H1 (cell line): ENCODE results near the gene GCGR. TPM values are rescaled to one million over a fixed set of nuclear protein-coding genes. Genes with fewer than 3 reads are reported as not detected.

Experiments used
- CTCF ChIA-PET: fragments of 300-600 bp; sonication (Branson Sonifier 250); formaldehyde crosslinking; loops from one replicate; lab custom pipeline; 2021; ENCODE audit not compliant: partially characterized antibody; lab: Charles Lee
- POLR2A ChIA-PET: fragments of 300-600 bp; sonication (Branson Sonifier 250); formaldehyde crosslinking; loops from one replicate; lab custom pipeline; 2021; ENCODE audit warnings: inconsistent platforms; ENCODE audit not compliant: partially characterized antibody; lab: Charles Lee
- DNase-seq, 2 experiments: peaks; one replicate each; pipeline versions ENCODE4 v3.0.0 to v3.0.0-alpha.2; 2010 to 2022; ENCODE audit warnings: low spot score in 2 of 2, low read depth in 1 of 2, mixed read lengths in 1 of 2
- FAIRE-seq: peaks from 2 replicates; lab custom pipeline; 2011; peaks lifted over from hg19 to GRCh38; lab: Jason Lieb, UNC
- H2AFZ ChIP-seq: 2 replicates; pipeline ENCODE4 v1.8.1; 2012; ENCODE audit warnings: low read length, inconsistent platforms
- H2AK5ac ChIP-seq: 2 replicates; pipeline ENCODE4 v1.6.1; 2013; ENCODE audit warnings: low read depth, low read length
- H2BK120ac ChIP-seq: replicated peaks from 2 replicates; pipeline ENCODE3; 2013; ENCODE audit warnings: low read depth, low read length, inconsistent platforms
- H2BK12ac ChIP-seq: 2 replicates; pipeline ENCODE4 v1.6.1; 2013; ENCODE audit warnings: low read depth, low read length
- H2BK15ac ChIP-seq: 2 replicates; pipeline ENCODE4 v1.6.1; 2013; ENCODE audit warnings: low read length
- H2BK20ac ChIP-seq: 2 replicates; pipeline ENCODE4 v1.6.1; 2013; ENCODE audit warnings: low read length
- H2BK5ac ChIP-seq: 2 replicates; pipeline ENCODE4 v1.6.1; 2013; ENCODE audit warnings: low read depth, low read length
- H3K14ac ChIP-seq: 2 replicates; pipeline ENCODE4 v1.6.1; 2013; ENCODE audit warnings: inconsistent platforms; ENCODE audit not compliant: insufficient read length
- H3K18ac ChIP-seq: 2 replicates; pipeline ENCODE4 v1.6.1; 2013; ENCODE audit warnings: low read length; ENCODE audit errors: extremely low read depth
- H3K23ac ChIP-seq: 2 replicates; pipeline ENCODE4 v1.6.1; 2013; ENCODE audit warnings: inconsistent platforms; ENCODE audit not compliant: insufficient read length
- H3K23me2 ChIP-seq: 2 replicates; pipeline ENCODE4 v1.6.1; 2013; ENCODE audit warnings: low read depth, low read length
- H3K27ac ChIP-seq: 2 replicates; pipeline ENCODE4 v1.6.1; 2011; ENCODE audit warnings: low read depth, low read length, inconsistent platforms
- H3K27me3 ChIP-seq, 4 experiments: replicated peaks in 1 of 4; 1 replicate in 1 of 4; 2 replicates in 3 of 4; pipeline versions ENCODE4 v1.6.1 to v1.8.1; 2011 to 2013; ENCODE audit warnings: low read length in 3 of 4, mild to moderate bottlenecking in 3 of 4, inconsistent platforms in 2 of 4, mixed read lengths in 2 of 4, moderate library complexity in 1 of 4; ENCODE audit not compliant: control insufficient read depth in 3 of 4, insufficient read depth in 3 of 4; ENCODE audit errors: extremely low read depth in 1 of 4
- H3K36me3 ChIP-seq, 4 experiments: 2 replicates each; pipeline versions ENCODE4 v1.6.1 to v1.8.1; 2011 to 2013; ENCODE audit warnings: mild to moderate bottlenecking in 4 of 4, low read length in 3 of 4, moderate library complexity in 2 of 4, control low read depth in 1 of 4, inconsistent platforms in 1 of 4; ENCODE audit not compliant: insufficient read depth in 4 of 4, control insufficient read depth in 2 of 4
- H3K4ac ChIP-seq: replicated peaks from 2 replicates; pipeline ENCODE3; 2013; ENCODE audit warnings: low read length, low read depth, mixed read lengths, inconsistent platforms; ENCODE audit not compliant: insufficient read length
- H3K4me1 ChIP-seq, 4 experiments: replicated peaks in 1 of 4; 1 replicate in 1 of 4; 2 replicates in 3 of 4; pipeline versions ENCODE4 v1.6.1 to v1.8.1; 2011 to 2013; ENCODE audit warnings: low read length in 3 of 4, inconsistent platforms in 2 of 4, mixed read lengths in 1 of 4; ENCODE audit not compliant: insufficient read depth in 4 of 4, control insufficient read depth in 3 of 4
- H3K4me2 ChIP-seq, 2 experiments: 2 replicates each; pipeline versions ENCODE4 v1.6.1 to v1.8.1; 2011 to 2013; ENCODE audit warnings: low read depth in 2 of 2, low read length in 2 of 2, control low read depth in 1 of 2, inconsistent platforms in 1 of 2, mild to moderate bottlenecking in 1 of 2; ENCODE audit not compliant: insufficient read depth in 1 of 2
- H3K4me3 ChIP-seq, 4 experiments: fragments of 200-600, 300-600 bp in 1 of 4; sonication (generic), shearing (Covaris generic), sonication (Bioruptor Twin) in 1 of 4; 2 replicates each; pipeline versions ENCODE4 v1.5.1 to v1.8.1; 2011 to 2016; ENCODE audit warnings: low read length in 4 of 4, low read depth in 3 of 4, control low read depth in 2 of 4, inconsistent platforms in 2 of 4, mild to moderate bottlenecking in 2 of 4, mixed read lengths in 1 of 4, moderate library complexity in 1 of 4; ENCODE audit not compliant: insufficient read depth in 2 of 4; ENCODE audit errors: extremely low read depth in 1 of 4
- H3K56ac ChIP-seq: replicated peaks from 2 replicates; pipeline ENCODE3; 2013; ENCODE audit warnings: low read depth, mild to moderate bottlenecking, mixed read lengths, low read length, inconsistent platforms; ENCODE audit not compliant: insufficient read length
- H3K79me1 ChIP-seq: 2 replicates; pipeline ENCODE4 v1.6.1; 2013; ENCODE audit warnings: low read depth, low read length, control low read depth
- H3K79me2 ChIP-seq, 2 experiments: 2 replicates each; pipeline versions ENCODE4 v1.6.1 to v1.8.1; 2012 to 2013; ENCODE audit warnings: low read length in 2 of 2, mild to moderate bottlenecking in 2 of 2, inconsistent platforms in 1 of 2; ENCODE audit not compliant: insufficient read depth in 2 of 2, control insufficient read depth in 1 of 2
- H3K9ac ChIP-seq, 4 experiments: replicated peaks in 1 of 4; 1 replicate in 1 of 4; 2 replicates in 3 of 4; pipeline versions ENCODE4 v1.6.1 to v1.8.1; 2011 to 2013; ENCODE audit warnings: low read depth in 3 of 4, low read length in 3 of 4, control low read depth in 2 of 4, mild to moderate bottlenecking in 2 of 4, moderate library complexity in 2 of 4, inconsistent platforms in 1 of 4; ENCODE audit errors: extremely low read depth in 1 of 4
- H3K9me3 ChIP-seq, 2 experiments: 2 replicates each; pipeline versions ENCODE4 v1.6.1 to v1.8.1; 2012 to 2013; ENCODE audit warnings: mild to moderate bottlenecking in 2 of 2, moderate library complexity in 2 of 2, control low read depth in 1 of 2, inconsistent platforms in 1 of 2, low read depth in 1 of 2, low read length in 1 of 2, mixed read lengths in 1 of 2; ENCODE audit not compliant: insufficient read depth in 2 of 2
- H4K20me1 ChIP-seq, 2 experiments: replicated peaks in 1 of 2; 2 replicates each; pipeline versions ENCODE3 to v1.8.1; 2011 to 2013; ENCODE audit warnings: inconsistent platforms in 2 of 2, low read length in 2 of 2, mild to moderate bottlenecking in 1 of 2; ENCODE audit not compliant: insufficient read depth in 2 of 2, control insufficient read depth in 1 of 2
- H4K5ac ChIP-seq: 2 replicates; pipeline ENCODE4 v1.6.1; 2013; ENCODE audit warnings: low read length, low read depth, mixed read lengths, inconsistent platforms; ENCODE audit not compliant: insufficient read length
- H4K8ac ChIP-seq: 2 replicates; pipeline ENCODE4 v1.8.0; 2013; ENCODE audit warnings: mild to moderate bottlenecking, moderate library complexity, low read length, inconsistent platforms; ENCODE audit not compliant: insufficient read depth; ENCODE audit errors: extremely low read depth
- H4K91ac ChIP-seq: replicated peaks from 2 replicates; pipeline ENCODE3; 2013; ENCODE audit warnings: low read length, mixed read lengths, inconsistent platforms; ENCODE audit not compliant: insufficient read length
- CBX5 ChIP-seq: fragments of 300-800, 300-1000 bp; sonication (generic); IDR thresholded peaks from 2 replicates; pipeline ENCODE4 v1.7.1; 2016; ENCODE audit warnings: antibody characterized with exemption, low read length, low read depth
- CTCF ChIP-seq, 3 experiments: IDR thresholded peaks; 1 replicate in 2 of 3; 2 replicates in 1 of 3; pipeline versions ENCODE4 v1.5.1 to v1.6.1; 2011; ENCODE audit warnings: low read length in 3 of 3, mild to moderate bottlenecking in 3 of 3, inconsistent platforms in 2 of 3, low read depth in 1 of 3, moderate library complexity in 1 of 3; ENCODE audit not compliant: insufficient read depth in 1 of 3; ENCODE audit errors: control extremely low read depth in 1 of 3
- POLR2AphosphoS5 ChIP-seq: IDR thresholded peaks from 2 replicates; pipeline ENCODE4 v1.6.1; 2011; ENCODE audit warnings: low read depth, low read length
- SUZ12 ChIP-seq: fragments of 200-600 bp; sonication (generic); IDR thresholded peaks from 2 replicates; pipeline ENCODE4 v1.6.1; 2012; ENCODE audit warnings: mild to moderate bottlenecking, inconsistent platforms, low read length, moderate library complexity, mixed read lengths
- USF2 ChIP-seq: IDR thresholded peaks from 2 replicates; pipeline ENCODE4 v1.6.1; 2011; ENCODE audit warnings: low read length, improper control_type of control experiment
- WGBS, 2 experiments: shearing (Covaris generic) in 1 of 2; methylation state at CpG; one replicate each; pipeline versions ENCODE4 v1.1.6 to v1.1.7; 2013 to 2015; ENCODE audit warnings: low lambda C conversion rate in 2 of 2, mixed read lengths in 2 of 2, inconsistent platforms in 1 of 2, low coverage in 1 of 2, missing lambda C conversion rate in 1 of 2; ENCODE audit not compliant: insufficient replicate concordance in 2 of 2, insufficient coverage in 1 of 2, insufficient read length in 1 of 2; ENCODE audit errors: extremely low coverage in 1 of 2, missing lambda C conversion rate in 1 of 2; 5-methylcytosine and 5-hydroxymethylcytosine counted together
- long read RNA-seq, 2 experiments: library from RNA in 1 of 2; library from capped mRNA in 1 of 2; stranded (forward); transcript quantifications; one replicate each; pipeline ENCODE4 v2.0.0, GENCODE V29; 2021; ENCODE audit warnings: inconsistent platforms in 1 of 2
- polyA minus RNA-seq, 3 experiments: library from RNA; depleted of rRNA, polyadenylated mRNA; stranded (reverse); fragments of >200 nt; gene quantifications; 1 replicate in 2 of 3; 2 replicates in 1 of 3; pipeline ENCODE4 v1.2.3, GENCODE V29; 2011
- polyA plus RNA-seq, 7 experiments: library from polyadenylated mRNA; depleted of rRNA in 3 of 7; stranded (reverse) in 5 of 7; unstranded in 2 of 7; fragments of >200 nt in 5 of 7; fragments of 200-250 nt in 2 of 7; gene quantifications; 1 replicate in 5 of 7; 2 replicates in 1 of 7; 4 replicates in 1 of 7; pipeline versions ENCODE4 v1.2.1 to v1.2.3, GENCODE V29; 2011 to 2013; ENCODE audit warnings: missing spikeins in 2 of 7, mixed read lengths in 2 of 7
- total RNA-seq: library from RNA; stranded (reverse); fragmentation: NEBNext Ultra II Directional; extraction: Animal tissue kit (Norgen Biotek cat#: 25700); gene quantifications from 2 replicates; pipeline ENCODE4 v1.2.1, GENCODE V29; 2021

The GCGR gene
- total RNA-seq (0.56 and 0.61 TPM in 2 replicates), polyA plus RNA-seq (2011; rRNA removed) (0.44 and 0.60 TPM in 2 replicates), polyA minus RNA-seq (2011; rRNA and poly(A)+ RNA removed) (0.38 TPM in 1 of 2 replicates, not detected in the other)
- polyA plus RNA-seq (2011; cell fraction: cytosol; rRNA removed), result 0.43 TPM
- polyA plus RNA-seq (2011; cell fraction: nucleus; rRNA removed), result 2.9 TPM
- 0.31 to 1.1 TPM (median 0.58 TPM) in 4 replicates for polyA plus RNA-seq (2012, experiment 1 of 2)
- 0.24 TPM for polyA plus RNA-seq (2012, experiment 2 of 2)
- polyA plus RNA-seq (2013, experiment 1 of 2), result 0.43 TPM
- 0.31 TPM for polyA plus RNA-seq (2013, experiment 2 of 2)
- not detected for polyA minus RNA-seq (2011; cell fraction: cytosol; rRNA and poly(A)+ RNA removed)
- 0.40 TPM for polyA minus RNA-seq (2011; cell fraction: nucleus; rRNA and poly(A)+ RNA removed)
- long read RNA-seq, experiment 1, result 0 reads
- long read RNA-seq, experiment 2, result 0 reads

- ChIA-PET CTCF (no interaction called here), POLR2A (no interaction called here)
- no peak within 1 kb of the TSS for H2BK5ac ChIP-seq
- H3K27me3 ChIP-seq, result peaks cover 38 to 59% (median 53%) of the 10 kb centered on the region in 4 experiments
- no peak for DNase-seq
- no peak within 1 kb of the TSS for H3K14ac ChIP-seq
- no peak within 1 kb of the TSS; the same call in 1 of the 2 replicates for H2BK15ac ChIP-seq
- H3K79me2 ChIP-seq, result no peaks in the 10 kb centered on the region
- no peak within 1 kb of the TSS for H2BK20ac ChIP-seq
- H4K8ac ChIP-seq, result peak within 1 kb of the TSS; percentile 25
- no peak within 1 kb of the TSS for H3K56ac ChIP-seq
- no peak within 1 kb of the TSS for H4K5ac ChIP-seq
- peak within 1 kb of the TSS; percentile 82; the same call in 1 of the 2 replicates for H2AK5ac ChIP-seq
- peaks cover 0 to 10% (median 0%) of the 10 kb centered on the region in 4 experiments; a peak in 1 of 8 replicates for H3K36me3 ChIP-seq
- FAIRE-seq, result no peak
- peaks cover 0 to 3% (median 0%) of the 10 kb centered on the region in 4 experiments; a peak in 3 of 7 replicates for H3K4me1 ChIP-seq
- peak within 1 kb of the TSS in 1 of 4 experiments; percentile 46; a peak in 1 of 7 replicates for H3K9ac ChIP-seq
- H3K4me2 ChIP-seq, result peak within 1 kb of the TSS; percentile 37 to 86
- TF ChIP-seq POLR2AphosphoS5 (no peak), USF2 (no peak), CBX5 (no peak), SUZ12 (peak; percentile 90), CTCF (IDR thresholded peaks at IDR 0.05; ENCODE audit: control extremely low read depth in 1 of 3, insufficient read depth in 1 of 3, low read depth in 1 of 3, low read length in 3 of 3) (no peak)
- H2BK120ac ChIP-seq, result no peak within 1 kb of the TSS
- peak within 1 kb of the TSS; percentile 39; the same call in 1 of the 2 replicates for H2BK12ac ChIP-seq
- H3K27ac ChIP-seq, result no peak within 1 kb of the TSS
- H3K23ac ChIP-seq, result no peak within 1 kb of the TSS
- peak within 1 kb of the TSS; percentile 23 to 64 (median 32) for H3K4me3 ChIP-seq
- no peak within 1 kb of the TSS for H2AFZ ChIP-seq
- peaks cover 5% of the 10 kb centered on the region; the same call in 1 of the 2 replicates for H3K23me2 ChIP-seq
- no peaks in the 10 kb centered on the region for H3K9me3 ChIP-seq
- no peak within 1 kb of the TSS for H4K91ac ChIP-seq
- H4K20me1 ChIP-seq, result peaks cover 0 to 1% of the 10 kb centered on the region in 2 experiments
- no peak within 1 kb of the TSS for H3K4ac ChIP-seq
- H3K79me1 ChIP-seq, result no peaks in the 10 kb centered on the region
- no peak within 1 kb of the TSS for H3K18ac ChIP-seq
- no CpG with 5 or more reads among the region's 110 CpGs for WGBS, 2 experiments
Observed at GRCh38 chr17:81803728-81804558, at the start of gene GCGR. Gene GCGR (plus strand): TSS chr17:81804150. CDS start chr17:81809019, 4,869 bp downstream.
